Measurements from ENCODE around the gene CTTNBP2NL.
"Not testable (repeated sequence)": the region's sequence is repeated elsewhere in the genome, so short reads cannot be mapped to it uniquely, and the experiment has no call there.

The CTTNBP2NL gene

DNA sequence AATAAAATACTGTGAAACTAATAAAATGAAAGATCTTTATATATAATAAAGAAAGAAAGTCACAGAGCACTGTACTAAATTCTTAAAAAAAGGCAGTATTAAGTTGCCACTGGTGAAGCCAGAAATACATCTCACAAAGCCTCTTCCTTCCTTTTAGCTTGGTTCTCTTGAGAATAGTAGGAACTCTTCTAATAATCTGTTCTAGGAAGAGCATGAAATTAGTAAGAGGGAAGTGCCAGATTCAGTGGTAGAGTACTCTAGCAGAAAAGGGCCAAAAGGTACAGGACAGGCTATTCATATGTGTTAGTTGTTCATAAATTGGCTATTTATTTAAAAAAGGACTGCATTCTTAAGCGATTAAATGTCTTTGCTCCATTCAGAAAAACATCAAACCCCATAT lies 33.7 kb downstream of the CTTNBP2NL start:
- DNase-seq: no peak

DNA sequence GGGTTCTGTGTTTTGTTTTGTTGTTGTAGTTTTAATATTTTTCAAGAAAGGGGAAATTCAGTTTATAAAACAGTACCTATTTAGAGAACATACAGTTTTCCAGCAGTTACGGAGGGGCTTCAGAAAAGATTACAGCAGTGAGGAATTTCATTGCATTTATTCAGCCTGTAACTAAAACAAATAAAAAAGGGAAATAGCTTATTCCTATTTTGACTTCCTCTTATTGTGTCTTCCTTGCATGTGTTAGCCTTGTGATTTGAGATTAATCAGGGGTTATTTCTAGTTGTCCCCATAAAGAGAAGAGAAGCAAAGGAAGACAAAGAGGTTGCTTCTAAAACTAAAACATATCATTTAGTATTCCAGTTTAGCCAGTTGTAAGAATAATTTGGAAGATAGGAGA lies 35.0 kb downstream of the CTTNBP2NL start:
- DNase-seq: no peak

DNA sequence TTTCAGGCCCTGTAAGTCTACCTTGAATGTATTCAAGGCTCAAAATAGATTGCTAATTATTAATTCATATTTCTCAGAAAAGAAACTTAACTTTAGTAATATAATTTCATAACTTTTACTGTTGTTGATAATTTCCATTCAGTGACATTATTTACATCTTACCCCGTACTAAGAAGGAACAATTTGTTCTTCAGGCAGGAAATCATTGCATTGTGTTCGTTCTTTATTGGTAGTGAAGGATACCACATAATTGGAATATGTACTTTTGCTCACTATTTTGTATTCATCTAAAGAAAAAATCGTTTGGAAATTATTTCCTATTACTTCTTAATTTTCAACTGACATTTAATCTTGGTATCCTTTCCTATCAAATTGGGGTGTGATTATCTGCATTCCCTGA lies 39.4 kb downstream of the CTTNBP2NL start:
- DNase-seq: no peak

DNA sequence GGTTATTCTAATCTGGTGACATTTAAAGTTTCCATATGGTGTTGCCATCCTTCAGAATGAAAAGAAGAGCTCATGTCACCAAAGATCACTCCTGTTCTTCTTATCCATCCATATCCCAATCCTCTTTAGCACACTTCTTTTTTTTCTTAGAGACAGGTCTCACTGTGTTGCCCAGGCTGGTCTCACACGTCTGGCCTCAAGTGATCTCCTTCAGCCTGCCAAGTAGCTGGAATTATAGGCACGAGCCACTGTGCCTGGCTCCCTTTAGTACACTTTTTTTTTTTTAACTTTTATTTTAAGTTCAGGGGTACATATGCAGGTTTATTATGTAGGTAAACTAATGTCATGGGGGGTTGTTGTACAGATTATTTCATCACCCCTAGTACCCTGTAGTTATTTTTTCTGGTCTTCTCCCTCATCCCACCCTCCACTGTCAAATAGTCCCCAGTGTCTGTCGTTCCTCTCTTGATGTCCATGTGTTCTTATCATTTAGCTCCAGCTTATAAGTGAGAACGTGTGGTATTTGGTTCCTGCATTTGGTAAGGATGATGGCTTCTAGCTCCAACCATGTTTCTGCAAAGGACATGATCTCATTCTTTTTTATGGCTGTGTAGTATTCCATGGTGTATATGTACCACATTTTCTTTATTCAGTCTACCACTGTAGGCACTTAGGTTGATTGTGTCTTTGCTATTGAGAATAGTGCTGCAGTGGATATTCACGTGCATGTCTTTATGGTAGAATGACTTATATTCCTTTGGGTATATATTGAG lies 40.6 kb downstream of the CTTNBP2NL start:
- DNase-seq: no peak

DNA sequence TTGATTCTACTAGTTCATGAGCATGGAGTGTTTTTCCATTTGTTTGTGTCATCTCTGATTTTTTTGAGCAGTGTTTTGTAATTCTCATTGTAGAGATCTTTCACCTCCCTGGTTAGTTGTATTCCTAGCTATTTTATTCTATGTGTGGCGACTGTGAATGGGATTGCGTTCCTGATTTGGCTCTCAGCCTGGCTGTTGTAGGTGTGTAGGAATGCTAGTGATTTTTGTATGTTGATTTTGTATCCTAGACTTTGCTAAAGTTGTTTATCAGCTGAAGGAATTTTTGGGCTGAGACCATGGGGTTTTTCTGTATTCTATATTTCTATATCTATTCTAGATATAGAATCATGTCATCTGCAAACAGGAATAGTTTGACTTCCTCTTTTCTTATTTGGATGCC lies 42.1 kb downstream of the CTTNBP2NL start:
- DNase-seq: not testable (repeated sequence)

DNA sequence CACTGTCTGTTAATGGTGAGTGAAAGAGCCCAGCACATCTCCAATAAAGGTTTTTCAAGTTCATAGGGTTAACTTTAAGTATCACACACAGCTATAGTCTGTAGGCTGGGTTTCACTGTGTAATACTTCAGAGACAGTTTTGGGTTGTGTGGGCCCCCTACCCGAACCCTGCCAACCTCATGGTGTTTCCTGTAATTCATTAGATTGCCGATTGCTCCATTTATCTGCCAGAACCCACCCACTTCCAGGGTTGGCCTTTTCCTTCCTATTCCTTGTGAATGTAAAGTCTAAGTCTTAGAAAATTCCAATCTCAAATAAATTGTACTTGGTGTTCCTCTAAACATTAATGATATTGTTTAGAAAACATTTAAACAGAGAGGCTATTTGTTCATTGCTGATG lies 43.6 kb downstream of the CTTNBP2NL start:
- no peak for DNase-seq

DNA sequence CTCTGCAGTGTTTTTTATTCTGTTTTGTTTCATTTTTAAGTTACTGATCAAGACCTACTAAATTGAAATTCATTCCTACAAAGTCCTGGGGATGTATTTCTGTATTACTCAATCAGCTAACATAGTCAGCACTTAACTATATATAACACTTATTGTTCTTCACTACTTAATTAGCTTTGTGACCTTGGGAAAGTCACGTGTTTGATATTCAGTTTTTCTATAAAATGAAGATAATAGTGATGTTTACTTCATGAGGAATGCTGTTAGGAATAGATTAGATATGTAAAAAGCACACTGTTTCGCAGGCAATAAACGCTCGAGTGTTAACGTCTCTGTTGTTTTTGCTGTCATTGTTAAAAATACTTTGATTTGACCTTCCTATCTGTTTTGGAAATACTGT lies 44.6 kb downstream of the CTTNBP2NL start:
- no peak for DNase-seq

DNA sequence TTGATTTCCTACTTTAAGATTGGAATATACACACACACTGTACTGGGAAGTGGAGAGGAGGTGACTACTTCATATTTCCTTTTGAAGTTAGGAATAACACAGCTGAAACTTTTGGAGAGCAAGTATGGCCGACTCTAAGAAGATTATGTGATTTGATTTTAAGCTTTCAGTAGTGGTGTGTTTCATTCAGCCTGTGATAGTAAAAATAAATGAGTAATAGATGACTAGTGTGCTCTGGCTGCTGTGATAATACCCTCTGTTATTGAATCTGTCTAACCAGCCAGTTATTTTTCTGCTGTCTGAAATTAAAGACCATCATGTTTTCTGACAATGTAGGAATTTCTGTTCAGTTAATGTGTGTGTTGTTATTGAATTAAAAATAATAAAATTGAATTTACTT lies 48.3 kb downstream of the CTTNBP2NL start:
- DNase-seq: no peak

DNA sequence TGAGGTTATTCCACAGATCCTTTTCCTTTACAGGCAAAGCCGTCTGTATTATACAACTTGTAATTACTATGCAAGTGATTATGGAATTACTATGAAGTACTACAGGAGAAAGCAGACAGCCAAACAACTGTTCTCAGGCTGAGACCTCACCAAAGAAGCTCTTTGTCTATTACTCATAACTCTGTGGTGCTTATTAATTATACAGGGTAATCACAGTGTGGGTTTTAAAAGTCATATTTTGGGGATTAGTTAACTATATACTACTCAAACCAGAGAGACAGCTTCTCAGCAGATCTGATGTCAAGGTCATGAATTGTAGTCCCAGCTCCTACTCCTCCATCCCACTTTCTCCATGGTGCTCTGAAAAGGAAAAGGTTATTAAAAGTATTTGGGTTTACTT lies 49.6 kb downstream of the CTTNBP2NL start:
- DNase-seq: no peak

DNA sequence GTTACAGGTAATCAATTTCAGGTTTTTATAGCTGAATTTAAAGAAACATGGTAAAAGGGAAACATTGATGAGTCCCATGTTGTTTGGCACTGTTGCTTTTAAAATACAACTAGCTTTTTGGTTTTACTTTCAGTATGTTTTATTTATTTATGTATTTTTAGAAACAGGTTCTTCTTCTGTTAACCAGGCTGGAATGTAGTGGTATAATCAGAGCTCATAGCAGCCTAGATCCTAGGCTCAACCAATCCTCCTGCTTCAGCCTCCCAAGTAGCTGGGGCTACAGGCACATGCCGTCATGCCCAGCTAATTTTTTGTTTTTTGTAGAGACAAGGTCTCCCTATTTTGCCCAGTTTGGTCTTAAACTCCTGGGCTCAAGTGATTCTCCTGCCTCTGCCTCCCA lies 50.4 kb downstream of the CTTNBP2NL start:
- no peak for DNase-seq

DNA sequence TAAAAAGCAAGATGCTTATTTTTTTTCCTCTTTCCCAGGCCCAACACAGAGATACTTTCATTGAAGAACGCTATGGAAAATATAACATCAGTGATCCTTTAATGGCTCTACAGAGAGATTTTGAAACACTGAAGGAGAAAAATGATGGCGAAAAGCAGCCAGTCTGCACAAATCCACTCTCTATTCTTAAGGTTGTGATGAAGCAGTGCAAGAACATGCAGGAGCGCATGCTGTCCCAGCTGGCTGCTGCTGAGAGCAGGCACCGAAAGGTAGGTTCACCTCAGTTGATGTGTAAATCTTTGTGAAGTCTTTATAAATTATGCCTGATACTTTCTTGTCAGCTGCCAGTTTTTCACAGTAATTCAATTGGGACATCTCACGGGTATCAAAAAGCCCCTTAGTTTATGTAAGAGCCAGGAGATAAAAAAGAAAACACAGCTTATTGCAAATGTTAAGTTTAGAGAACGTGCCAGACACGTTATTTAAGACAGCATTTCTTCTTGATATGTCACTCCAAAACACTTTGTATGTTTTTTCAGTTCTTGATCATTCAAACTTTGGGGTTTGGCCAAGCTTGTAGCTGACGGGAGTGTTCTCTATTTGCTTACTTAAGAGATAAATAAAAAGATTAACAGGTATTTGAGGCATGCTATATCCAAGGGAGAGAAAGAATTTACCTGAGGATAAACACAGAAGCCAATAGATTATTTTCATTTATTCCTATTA lies 53.1 kb downstream of the CTTNBP2NL start:
- DNase-seq: no peak

DNA sequence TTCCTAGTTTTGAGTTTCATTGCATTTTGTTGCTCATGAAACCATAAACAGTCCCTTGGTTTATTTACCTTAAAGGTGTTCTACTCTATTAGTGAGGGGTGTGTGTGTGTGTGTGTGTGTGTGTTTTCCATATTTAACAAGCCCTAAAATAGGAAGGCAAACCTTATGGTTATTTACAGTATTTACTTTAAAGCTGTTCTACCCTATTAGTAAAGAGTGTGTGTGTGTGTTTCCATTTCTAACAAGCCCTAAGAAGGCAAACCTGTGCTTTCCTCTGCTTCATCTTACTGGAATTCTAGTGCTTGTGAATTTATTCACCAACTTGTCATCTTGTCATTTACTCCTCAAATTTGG lies 53.6 kb downstream of the CTTNBP2NL start:
- no peak for DNase-seq

DNA sequence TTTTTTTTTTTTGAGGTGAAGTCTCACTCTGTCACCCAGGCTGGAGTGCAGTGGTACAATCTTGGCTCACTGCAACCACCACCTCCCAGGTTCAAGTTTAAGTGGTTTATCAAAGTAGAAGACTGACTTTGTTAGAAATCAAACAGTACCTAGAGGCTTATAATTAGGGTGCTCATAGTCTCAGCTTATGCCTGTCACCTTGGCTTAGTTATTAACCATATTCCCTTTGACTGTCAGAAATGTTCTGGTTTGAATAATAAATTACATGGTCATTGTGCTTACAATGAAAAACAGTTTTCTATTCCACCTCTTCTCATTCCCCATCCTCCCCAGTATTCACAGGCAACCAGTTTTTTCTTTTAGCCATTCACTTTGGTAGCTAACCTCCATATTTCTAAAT lies 54.8 kb downstream of the CTTNBP2NL start:
- DNase-seq: no peak

DNA sequence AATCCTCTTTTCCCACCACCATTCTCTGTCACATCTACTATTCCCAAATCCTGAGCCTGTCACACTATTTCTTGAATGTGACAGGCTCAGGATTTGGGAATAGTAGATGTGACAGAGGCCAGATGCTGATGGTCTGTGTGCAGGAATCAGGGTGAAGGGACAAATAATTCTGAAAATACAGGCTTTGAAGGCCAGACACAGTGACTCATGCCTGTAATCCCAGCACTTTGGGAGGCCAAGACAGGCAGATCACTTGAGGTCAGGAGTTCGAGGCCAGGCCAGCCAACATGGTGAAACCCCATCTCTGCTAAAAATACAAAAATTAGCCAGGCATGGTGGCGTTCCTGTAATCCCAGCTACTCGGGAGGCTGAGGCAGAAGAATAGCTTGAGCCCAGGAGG lies 55.3 kb downstream of the CTTNBP2NL start:
- DNase-seq: not testable (repeated sequence)

DNA sequence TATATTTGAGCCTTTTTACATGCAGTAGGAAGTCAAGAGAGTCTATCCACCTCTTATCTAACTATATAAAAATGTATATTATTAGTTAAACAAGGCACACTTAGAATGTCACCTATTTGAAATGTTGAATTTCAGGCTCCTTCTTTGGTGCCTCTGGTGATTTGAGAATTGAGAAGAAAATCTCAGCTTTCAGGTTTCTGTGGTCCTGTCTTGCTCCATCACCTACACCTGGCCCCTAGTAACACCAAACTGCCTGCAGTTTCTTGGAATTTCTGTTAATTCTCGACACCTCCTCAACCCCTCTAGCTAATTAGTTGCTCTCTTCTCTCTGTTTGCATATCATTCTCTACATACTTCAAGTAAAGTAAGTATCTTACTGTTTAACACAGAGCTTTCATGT lies 57.9 kb downstream of the CTTNBP2NL start:
- no peak for DNase-seq

DNA sequence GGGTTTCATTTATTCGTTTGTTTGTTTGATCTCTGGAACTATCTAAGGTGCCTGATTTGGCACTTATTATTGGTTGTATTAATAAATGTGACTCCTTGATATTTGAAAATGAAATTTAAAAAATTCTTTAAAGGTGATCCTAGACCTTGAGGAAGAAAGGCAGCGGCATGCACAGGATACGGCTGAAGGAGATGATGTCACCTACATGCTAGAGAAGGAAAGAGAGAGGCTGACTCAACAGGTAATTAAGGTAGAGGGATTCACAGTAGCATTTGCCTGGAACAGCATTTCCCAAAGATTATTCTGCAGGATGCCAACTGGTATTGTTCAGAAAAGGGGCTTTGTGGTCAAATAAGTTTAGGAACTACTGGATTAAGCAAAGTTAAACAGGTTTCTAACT lies 58.3 kb downstream of the CTTNBP2NL start:
- DNase-seq: no peak

DNA sequence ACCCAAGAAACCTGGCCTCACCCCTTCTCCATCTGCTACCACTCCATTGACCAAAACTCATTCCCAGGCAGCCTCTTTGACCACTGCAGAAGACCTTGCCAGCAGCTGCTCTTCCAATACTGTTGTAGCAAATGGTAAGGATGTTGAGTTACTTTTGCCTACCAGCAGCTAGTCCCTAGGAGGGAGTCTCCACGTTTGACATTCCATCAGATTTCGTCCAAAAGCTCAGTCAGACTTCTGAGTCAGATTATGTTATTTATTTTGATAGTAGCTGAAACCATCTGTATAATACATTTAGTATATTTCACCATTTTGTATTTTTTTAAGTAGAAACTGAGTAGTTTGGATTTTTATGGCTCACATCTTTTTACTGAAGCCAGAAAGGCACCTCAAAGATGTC lies 61.2 kb downstream of the CTTNBP2NL start:
- DNase-seq: no peak

DNA sequence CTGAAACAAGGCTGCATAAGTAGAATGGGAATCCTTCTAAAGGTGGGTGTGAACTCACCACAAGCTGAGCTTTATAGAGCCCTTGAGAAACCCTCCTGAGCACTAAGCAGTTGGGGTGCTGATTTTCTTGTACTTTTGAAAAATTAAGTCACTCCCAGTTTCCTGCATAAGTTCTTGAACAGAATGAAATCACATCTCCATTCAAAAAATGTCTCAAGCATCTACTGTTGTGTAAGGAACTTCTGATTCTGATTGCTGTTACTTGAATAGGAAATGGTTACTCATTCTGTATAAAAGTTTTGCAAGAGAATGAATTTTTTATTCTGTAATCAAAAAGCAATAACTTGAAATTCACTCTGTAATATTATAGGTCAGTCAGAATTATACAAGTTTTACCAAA lies 61.9 kb downstream of the CTTNBP2NL start:
- DNase-seq: no peak

DNA sequence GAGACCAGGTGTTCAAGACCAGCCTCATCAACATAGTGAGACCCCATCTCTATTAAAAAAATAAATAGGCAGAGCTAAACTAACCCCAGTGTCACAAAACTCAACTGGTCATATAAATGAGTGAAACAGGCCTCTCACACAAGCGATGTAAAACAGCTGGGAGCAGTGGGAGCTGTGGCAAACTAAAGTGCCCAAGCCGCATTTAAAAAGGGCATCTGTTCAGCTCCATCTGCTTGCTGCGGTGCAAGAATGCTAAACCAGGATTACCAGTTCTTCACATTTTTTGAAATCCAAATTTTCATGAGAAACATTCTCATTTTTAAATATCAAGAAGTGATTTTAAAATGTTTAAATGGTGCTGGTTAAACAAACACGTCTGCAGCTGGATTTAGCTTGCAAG lies 62.7 kb downstream of the CTTNBP2NL start:
- no peak for DNase-seq

DNA sequence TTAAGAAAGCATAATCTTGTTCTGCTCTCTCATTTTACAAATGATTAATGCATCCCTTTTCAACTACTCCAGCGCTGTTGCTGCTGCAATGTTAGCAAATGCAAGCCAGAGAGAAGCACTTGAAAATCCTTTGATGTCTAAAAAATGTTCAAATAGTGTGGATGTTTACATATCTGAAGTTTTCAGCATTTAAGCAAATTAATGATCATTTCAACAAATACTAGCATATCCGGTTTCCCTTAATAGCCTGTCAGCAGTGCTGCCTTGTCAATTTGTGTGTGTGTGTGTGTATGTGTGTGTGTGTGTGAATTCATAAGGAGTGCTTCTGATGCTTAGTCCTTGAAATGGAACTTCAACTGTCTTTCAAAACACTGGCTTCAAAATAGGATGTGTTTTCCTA lies 64.6 kb downstream of the CTTNBP2NL start:
- no peak for DNase-seq

DNA sequence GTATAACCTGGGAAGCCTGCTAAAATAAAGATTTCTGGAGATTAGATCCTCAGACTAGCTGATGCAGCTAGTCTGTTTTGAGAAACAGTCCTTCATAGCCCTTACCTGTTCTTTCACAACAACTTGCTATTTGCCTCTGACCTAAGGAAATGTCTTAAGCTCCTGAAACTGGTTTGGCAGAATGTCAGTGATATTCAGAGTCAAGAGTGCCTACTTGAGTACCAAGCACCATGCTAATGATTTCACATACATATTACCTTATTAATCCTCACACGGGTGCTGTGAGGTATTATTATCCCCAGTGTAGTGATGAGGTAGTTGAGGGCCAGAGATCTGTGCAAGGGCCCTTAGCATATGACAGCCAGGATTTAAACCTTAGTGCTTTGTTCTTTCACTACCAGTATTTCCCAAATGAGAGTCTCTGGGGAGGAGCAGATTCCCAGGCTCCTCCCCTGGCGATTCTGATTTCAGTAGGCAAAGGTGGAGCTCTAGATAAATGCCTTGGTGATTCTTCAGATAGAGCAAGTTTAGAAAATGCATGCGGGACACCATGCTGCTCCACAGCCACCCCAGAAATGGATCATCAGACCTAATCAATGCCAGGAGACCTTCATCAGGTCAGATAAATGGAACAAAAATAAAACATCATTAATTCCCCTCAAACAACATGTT lies 65.3 kb downstream of the CTTNBP2NL start:
- DNase-seq: no peak

DNA sequence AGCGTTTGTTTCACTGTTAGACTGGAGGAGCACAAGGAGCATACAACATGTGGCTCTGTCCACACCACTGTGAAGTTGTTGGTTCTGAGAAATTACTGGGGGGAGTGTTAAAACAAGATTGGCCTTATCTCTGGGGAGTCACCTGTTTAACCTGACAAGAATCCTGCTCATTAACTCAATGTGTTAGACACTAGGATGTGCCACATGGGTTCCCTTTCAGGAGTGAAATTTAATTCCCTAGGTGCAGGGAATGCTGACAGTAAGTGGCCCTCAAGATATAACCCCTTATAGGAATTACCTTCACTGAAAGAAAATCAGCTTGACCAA lies 66.9 kb downstream of the CTTNBP2NL start:
- no peak for DNase-seq

DNA sequence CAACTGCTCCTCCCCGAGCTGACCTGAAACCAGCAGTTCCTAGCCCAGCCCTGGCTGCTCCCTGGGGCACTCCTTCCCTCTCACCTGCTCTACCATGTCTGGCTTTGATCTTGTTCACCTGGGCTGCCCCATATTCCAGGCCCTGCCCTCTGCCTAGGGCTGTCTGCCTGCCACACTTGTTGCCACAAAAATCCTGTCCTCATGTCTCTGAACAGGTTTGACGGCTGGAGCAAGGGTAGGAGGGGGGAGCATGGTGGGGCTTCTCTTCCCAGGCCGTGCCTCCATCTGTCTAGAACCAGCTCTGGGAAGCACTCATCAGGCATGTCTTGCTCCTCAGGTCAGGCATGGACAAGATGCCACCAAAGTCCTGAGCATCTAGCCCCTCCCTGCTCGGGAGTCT lies 68.5 kb downstream of the CTTNBP2NL start:
- no peak for DNase-seq

DNA sequence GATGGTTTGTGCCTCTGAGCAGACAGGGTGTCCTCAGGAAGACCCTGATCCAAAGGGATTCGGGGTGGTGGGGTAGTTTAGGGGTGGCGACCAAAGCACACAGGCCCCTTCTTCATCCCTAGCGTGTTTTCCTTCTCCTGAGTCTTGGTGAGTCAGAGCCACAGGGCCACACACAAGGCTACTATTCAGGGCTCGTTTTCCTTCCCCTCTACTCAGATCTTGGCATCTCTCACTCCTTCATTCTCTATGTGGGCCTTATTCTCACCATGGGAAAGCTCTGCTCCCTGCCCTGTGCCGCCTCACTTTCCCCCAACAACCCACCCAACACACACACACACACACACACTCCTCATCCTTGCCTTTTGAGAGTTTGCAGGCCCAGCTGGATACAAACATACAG lies 69.1 kb downstream of the CTTNBP2NL start:
- DNase-seq: no peak

Data from activated T-cell treated with anti-CD3 and anti-CD28 coated beads for 4 hours (primary cell).